NCI-H1694 (cell line): Measurements from ENCODE around the gene GAGE10.
"Not testable (repeated sequence)": the region's sequence is repeated elsewhere in the genome, so short reads cannot be mapped to it uniquely, and the experiment has no call there.

Experiments
- DNase-seq: peaks from one replicate; lab custom pipeline; 2025; lab: John Stamatoyannopoulos, UW

Gene GAGE10

DNA sequence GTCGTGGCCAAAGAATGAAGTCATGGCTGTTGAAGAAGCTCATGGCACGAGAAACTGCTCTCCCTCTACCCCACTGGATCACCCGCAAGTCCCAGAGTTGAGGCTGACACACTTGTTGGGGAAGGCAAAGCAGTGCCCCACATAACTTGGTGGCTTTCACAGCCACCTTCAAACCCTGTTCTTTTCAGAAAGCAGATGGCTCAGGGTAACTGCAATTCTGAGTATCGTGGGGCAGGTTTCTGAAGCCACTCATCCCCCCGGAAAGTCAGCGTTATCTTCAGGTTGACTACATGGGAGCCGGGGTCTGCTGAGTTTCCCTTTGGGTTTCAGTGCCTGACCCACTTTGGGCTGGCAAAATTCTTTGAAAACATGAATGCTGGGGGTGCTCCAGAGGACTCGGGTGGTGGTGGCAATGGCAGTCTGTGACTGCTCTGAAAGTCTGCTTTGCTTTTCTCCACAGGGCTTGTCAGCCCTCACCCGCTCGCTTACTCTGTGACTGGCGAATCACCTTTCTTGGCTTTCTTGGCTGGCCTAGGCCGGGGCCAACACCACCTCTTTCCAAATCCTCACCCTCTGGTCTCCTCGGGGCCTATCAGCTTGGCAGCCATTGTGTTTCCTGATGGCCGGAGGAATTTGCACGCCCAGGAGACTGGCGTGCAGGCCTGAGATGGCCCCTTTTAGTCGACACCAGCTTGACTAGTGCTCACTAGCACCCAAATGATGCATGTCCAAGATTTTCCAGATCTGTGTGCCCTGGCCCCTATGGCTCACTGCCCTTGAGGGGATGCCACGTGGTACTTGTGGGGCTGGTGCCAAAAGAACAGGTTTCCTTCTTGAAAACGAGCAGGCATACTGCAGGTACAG lies 26.5 kb upstream of the GAGE10 start:
- DNase-seq: no peak

DNA sequence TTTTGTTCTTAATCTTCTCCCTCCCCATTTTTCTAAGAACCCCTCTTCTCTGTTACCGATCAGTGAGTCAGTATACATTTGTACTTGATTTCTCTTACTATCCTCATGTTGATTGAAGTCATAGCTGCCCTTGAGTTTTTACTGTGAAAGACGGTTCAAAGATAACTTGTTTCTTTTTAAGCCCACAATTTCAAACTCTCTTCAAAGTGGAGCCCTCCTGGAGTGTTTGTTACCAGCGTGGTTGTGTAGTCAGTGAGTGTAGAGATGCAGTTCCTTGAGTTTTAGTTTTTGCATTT lies 26.0 kb upstream of the GAGE10 start:
- DNase-seq: no peak

GRCh38 chrX:49278081-49278480 lies 25.4 kb upstream of the GAGE10 start:
- DNase-seq: no peak

DNA sequence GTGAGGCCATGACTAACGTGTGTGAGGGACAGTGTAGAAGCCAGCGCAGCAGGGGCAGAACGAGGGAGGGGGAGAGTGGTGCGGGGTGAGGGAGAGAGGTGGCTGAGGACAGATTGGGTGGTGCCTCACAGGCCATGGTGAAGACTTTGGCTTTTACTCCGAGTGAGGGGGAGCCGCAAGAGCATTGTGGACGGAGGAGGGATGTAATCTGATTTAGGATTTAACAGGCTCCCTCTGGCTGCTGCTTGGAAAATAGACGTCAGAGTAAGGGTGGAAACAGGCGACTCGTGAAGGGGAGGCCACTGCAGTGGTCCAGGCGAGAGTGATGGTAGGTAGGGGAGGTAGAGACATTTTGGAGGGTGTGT lies 20.8 kb upstream of the GAGE10 start:
- DNase-seq: no peak

GRCh38 chrX:49284212-49284611 lies 19.2 kb upstream of the GAGE10 start:
- no peak for DNase-seq

- no peak for DNase-seq
Observed at GRCh38 chrX:49286136-49286535, 17.3 kb upstream of the GAGE10 start.

DNA sequence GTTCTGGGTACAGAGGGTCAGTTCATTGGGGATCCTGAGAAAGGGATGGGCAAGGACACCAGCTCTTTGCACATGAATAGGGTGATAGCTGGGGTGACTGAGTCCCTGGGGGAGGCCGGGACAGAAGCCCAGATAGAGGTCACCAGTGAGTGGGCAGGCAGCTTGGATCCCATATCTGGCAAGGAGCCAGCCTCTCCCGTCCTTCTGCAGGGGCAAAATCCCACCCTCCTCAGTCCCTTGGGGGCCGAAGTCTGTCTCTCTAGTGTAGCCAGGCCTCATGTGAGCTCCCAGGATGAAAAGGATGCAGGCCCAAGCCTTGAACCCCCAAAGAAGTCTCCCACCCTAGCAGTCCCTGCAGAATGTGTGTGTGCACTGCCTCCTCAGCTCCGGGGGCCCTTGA lies 16.9 kb upstream of the GAGE10 start:
- DNase-seq: no peak

DNA sequence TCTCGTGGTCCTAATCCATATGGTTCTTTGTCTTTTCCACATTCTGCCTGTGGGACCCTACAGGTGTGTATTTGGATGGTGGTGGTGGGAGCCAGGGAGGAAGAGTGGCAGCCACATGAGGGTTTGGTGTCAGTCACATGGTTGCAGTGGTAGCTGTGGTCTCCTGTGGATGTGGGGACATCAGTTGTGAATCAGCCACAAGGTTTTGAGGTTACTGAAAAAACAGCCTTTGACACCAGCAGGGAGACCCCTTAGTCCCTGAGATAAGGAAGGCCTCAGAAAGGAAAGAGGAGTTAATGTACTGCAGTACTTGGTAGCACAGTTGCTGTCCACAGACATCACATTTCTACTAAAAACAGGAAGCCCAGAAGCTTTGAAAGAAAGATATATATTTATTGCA lies 15.8 kb upstream of the GAGE10 start:
- no peak for DNase-seq

DNA sequence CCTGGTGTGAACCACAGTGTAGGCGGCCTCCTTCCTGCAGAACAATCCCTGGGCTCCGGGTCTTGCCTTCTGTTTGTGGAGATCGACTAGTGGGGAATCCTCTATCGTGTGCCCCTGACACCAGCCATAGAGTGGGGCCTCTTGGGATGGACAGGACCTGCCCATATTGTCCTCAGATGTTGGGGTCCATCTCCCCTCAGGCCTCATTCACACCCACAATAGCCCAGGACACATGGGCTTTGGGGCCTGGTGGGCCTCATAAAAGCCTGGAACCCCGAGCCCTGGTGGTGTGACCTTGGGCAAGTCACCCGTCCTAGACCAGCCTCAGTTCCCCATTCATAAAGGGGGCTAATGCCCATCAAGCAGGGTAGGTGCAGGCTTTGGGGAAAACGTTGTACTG lies 13.2 kb upstream of the GAGE10 start:
- DNase-seq: no peak

DNA sequence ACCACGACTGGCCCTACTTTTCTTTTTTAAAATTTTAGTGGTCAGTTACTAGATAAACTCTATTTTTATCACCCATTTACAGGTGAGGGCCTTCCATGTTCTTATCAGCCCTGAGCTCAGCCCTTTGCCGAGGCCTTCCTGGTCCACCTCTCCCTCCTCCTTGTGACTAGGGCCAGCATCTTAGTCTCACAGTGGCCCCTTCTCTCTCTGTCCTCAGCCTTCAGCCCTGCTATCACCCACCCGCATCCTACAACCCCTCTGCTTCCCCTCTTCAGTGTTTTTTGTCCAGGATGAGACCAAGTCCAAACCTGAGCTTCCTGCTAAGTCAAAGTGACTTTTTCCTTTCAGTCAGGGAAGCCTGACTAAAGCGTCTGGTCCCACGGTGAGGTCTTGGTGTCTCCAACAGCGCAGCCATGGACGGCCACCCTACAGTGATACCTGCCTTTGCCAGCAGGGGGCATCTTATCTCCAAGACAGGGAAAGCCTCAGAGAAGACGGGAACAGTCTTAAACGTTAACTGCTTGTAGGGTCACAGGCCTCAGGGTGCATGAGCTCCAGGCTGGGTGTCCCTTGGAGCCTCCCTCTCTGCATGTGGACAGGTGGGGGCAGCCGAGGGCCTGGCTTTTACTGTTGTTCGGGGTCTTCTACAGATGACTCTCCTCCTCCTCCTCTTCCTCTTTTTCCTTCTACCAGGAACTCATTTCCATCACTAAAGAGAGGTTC lies 11.7 kb upstream of the GAGE10 start:
- DNase-seq: peak; percentile 13

- DNase-seq: no peak
Observed at GRCh38 chrX:49292400-49293362, 10.8 kb upstream of the GAGE10 start.

- DNase-seq: not testable (repeated sequence)
Observed at GRCh38 chrX:49299293-49299692, 4.2 kb upstream of the GAGE10 start.

DNA sequence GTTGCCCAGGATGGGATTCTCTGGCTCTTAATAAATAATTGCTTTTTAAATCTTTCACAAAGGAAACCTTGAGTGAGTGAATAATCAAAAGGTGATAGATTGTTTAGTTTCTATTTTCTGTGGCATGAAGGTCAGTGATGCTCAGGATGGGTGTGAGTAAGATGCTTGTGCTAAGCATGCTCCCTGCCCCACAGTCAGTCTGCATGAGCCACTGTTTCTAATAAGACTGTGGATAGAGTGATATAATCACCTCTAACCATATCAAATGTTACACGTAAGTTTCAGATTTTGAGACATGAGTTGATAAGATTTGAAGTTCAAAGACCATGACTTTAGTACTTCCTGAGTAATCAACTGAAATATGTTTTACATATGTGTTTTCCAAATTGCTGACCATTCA lies 2.7 kb upstream of the GAGE10 start:
- no peak for DNase-seq

- not testable (repeated sequence) for DNase-seq
Observed at GRCh38 chrX:49307775-49308174, 4.3 kb downstream of the GAGE10 start.

- no peak for DNase-seq
Observed at GRCh38 chrX:49308604-49309269, 5.3 kb downstream of the GAGE10 start.

GRCh38 chrX:49309401-49309981 lies 6.0 kb downstream of the GAGE10 start:
- no peak for DNase-seq

GRCh38 chrX:49310371-49310770 lies 6.9 kb downstream of the GAGE10 start:
- DNase-seq: no peak

GRCh38 chrX:49312176-49312575 lies 8.7 kb downstream of the GAGE10 start:
- DNase-seq: no peak

DNA sequence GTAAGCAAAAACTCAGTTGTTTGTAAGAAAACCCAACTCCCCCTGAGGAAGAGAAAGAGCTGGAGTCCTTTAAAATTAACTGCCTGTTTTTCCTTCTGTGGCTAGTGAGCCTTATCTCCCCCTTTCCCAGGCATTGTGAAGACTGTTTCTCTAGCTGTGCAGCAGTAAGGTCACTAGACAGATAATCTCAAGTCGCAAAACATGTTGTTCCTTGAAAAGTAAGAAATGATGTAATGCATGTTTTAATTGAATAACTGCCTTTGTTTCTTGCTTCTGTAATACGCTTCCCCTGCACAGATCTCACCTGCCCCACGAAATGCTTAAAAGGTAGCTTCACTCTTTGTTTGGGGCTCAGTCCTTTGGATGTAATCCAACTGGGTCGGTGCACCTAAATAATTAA lies 12.6 kb downstream of the GAGE10 start:
- DNase-seq: no peak

- not testable (repeated sequence) for DNase-seq
Observed at GRCh38 chrX:49321737-49322136, 18.3 kb downstream of the GAGE10 start, which contains the start of gene GAGE12J. TSS of gene GAGE12J (plus strand) at chrX:49322037. CDS start at chrX:49323194, 1,157 bp downstream.

- not testable (repeated sequence) for DNase-seq
Observed at GRCh38 chrX:49322266-49322665, 18.8 kb downstream of the GAGE10 start.
